ENCODE results near the gene ZNF3. TPM values are rescaled to one million over a fixed set of nuclear protein-coding genes. Genes with fewer than 3 reads are reported as not detected.
A peak's percentile ranks its signal among the peaks of the same experiment; 100 is the strongest.

The ZNF3 gene
- total RNA-seq, 4 donors from 2014 or later, result 37.4 to 42.7 (median 41.0) TPM

GRCh38 chr7:100057006-100057405 lies 24.5 kb downstream of the ZNF3 start:
- intact Hi-C loops (cut with DNase I; ENCODE audit: low total_unique reads), result no loop called here

GRCh38 chr7:100053215-100053614 lies 28.3 kb downstream of the ZNF3 start:
- DNase-seq, result peak; percentile 46
- TF ChIP-seq, protein P1, sequence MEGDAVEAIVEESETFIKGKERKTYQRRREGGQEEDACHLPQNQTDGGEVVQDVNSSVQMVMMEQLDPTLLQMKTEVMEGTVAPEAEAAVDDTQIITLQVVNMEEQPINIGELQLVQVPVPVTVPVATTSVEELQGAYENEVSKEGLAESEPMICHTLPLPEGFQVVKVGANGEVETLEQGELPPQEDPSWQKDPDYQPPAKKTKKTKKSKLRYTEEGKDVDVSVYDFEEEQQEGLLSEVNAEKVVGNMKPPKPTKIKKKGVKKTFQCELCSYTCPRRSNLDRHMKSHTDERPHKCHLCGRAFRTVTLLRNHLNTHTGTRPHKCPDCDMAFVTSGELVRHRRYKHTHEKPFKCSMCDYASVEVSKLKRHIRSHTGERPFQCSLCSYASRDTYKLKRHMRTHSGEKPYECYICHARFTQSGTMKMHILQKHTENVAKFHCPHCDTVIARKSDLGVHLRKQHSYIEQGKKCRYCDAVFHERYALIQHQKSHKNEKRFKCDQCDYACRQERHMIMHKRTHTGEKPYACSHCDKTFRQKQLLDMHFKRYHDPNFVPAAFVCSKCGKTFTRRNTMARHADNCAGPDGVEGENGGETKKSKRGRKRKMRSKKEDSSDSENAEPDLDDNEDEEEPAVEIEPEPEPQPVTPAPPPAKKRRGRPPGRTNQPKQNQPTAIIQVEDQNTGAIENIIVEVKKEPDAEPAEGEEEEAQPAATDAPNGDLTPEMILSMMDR (IDR thresholded peaks at IDR 0.05), result peak in 4 of 5 experiments; percentile 20 to 73 (median 44)
- TF ChIP-seq POLR2AphosphoS5 (IDR thresholded peaks at IDR 0.05), result no peak
- H3K9me3 ChIP-seq, result no peaks in the 10 kb centered on the region
- no peak overlapping the region for H3K4me3 ChIP-seq
- H3K27ac ChIP-seq, result peak overlapping the region in 1 of 4 donors; percentile 13
- intact Hi-C loops (cut with DNase I; ENCODE audit: low total_unique reads) (no loop called here), in situ Hi-C loops (cut with MboI; ENCODE audit: low pct_ligation_motif_present in 1 of 4, low pct_unique_long_range_greater_than_20kb in 1 of 4, low sequenced_read_pairs in 3 of 4) (loop anchor here in 3 of 4 donors (10.0 to 25.0 kb wide), 2 partner anchors 58 to 141 kb away; partner anchors contain the start of gene TRIM4 (in 3 of the 3))
- peaks cover 0 to 14% (median 7%) of the 10 kb centered on the region in 4 donors for H3K36me3 ChIP-seq
- H3K4me1 ChIP-seq, result peaks cover 7 to 32% (median 15%) of the 10 kb centered on the region in 4 donors
- no peaks in the 10 kb centered on the region for H3K27me3 ChIP-seq
- WGBS, 2 donors (ENCODE audit: low coverage in 1 of 2), result 30 to 50% methylated on average over 2 to 3 of the region's 3 CpGs

More at GRCh38 chr7:100057006-100057405, 24.5 kb downstream of the ZNF3 start:
- H3K9me3 ChIP-seq, result no peaks in the 10 kb centered on the region
- 96% methylated on average over 10 of the region's 10 CpGs; no CpG with 5 or more reads in 1 of the 2 donors for WGBS, 2 donors (ENCODE audit: low coverage in 1 of 2)
- H3K4me1 ChIP-seq, result peaks cover 0 to 14% (median 0%) of the 10 kb centered on the region in 4 donors
- H3K27ac ChIP-seq, result no peak overlapping the region
- H3K27me3 ChIP-seq, result no peaks in the 10 kb centered on the region
- peaks cover 0 to 22% (median 7%) of the 10 kb centered on the region in 4 donors for H3K36me3 ChIP-seq
- in situ Hi-C loops (cut with MboI; ENCODE audit: low pct_ligation_motif_present in 1 of 4, low pct_unique_long_range_greater_than_20kb in 1 of 4, low sequenced_read_pairs in 3 of 4), result loop anchor here in 3 of 4 donors (10.0 to 25.0 kb wide), 2 partner anchors 62 to 145 kb away; partner anchors contain the start of gene TRIM4 (in 3 of the 3)
- no peak overlapping the region for H3K4me3 ChIP-seq
- TF ChIP-seq, protein P1 (IDR thresholded peaks at IDR 0.05), result no peak
- TF ChIP-seq POLR2AphosphoS5 (IDR thresholded peaks at IDR 0.05), result no peak
- TF ChIP-seq POLR2A (IDR thresholded peaks at IDR 0.05), result no peak
- TF ChIP-seq EP300 (IDR thresholded peaks at IDR 0.05; ENCODE audit: low read depth), result no peak
- no peak for DNase-seq

- no peak for DNase-seq
- in situ Hi-C loops (cut with MboI; ENCODE audit: low pct_ligation_motif_present in 1 of 4, low pct_unique_long_range_greater_than_20kb in 1 of 4, low sequenced_read_pairs in 3 of 4), result loop anchor here in 3 of 4 donors (10.0 to 25.0 kb wide), 2 partner anchors 57 to 139 kb away; partner anchors contain the start of gene TRIM4 (in 3 of the 3)
- Histone ChIP-seq H3K4me1 (peaks cover 7 to 32% (median 15%) of the 10 kb centered on the region in 4 donors), H3K9me3 (no peaks in the 10 kb centered on the region), H3K27ac (no peak overlapping the region), H3K27me3 (no peaks in the 10 kb centered on the region), H3K36me3 (no peaks in the 10 kb centered on the region), H3K4me3 (no peak overlapping the region)
- TF ChIP-seq POLR2AphosphoS5 (IDR thresholded peaks at IDR 0.05) (no peak), POLR2A (IDR thresholded peaks at IDR 0.05) (no peak), EP300 (IDR thresholded peaks at IDR 0.05; ENCODE audit: low read depth) (no peak)
- TF ChIP-seq, protein P1 (IDR thresholded peaks at IDR 0.05), result no peak
- 89 to 95% methylated on average over 2 to 3 of the region's 3 CpGs for WGBS, 2 donors (ENCODE audit: low coverage in 1 of 2)
- intact Hi-C loops (cut with DNase I; ENCODE audit: low total_unique reads), result no loop called here
These were observed 29.9 kb downstream of the ZNF3 start for GRCh38 chr7:100051611-100052010.

GRCh38 chr7:100049441-100050291 lies 31.9 kb downstream of the ZNF3 start, which contains the start of gene ZSCAN21:
Gene ZSCAN21 (plus strand): TSS chr7:100049774. CDS start chr7:100057007, 7,233 bp downstream.
- H3K27ac ChIP-seq, result peak within 1 kb of the TSS; percentile 91 to 97 (median 96)
- H3K27me3 ChIP-seq, result no peaks in the 10 kb centered on the region
- no peaks in the 10 kb centered on the region for H3K36me3 ChIP-seq
- H3K4me1 ChIP-seq, result peaks cover 7 to 32% (median 15%) of the 10 kb centered on the region in 4 donors
- intact Hi-C loops (cut with DNase I; ENCODE audit: low total_unique reads) (no loop called here), in situ Hi-C loops (cut with MboI; ENCODE audit: low pct_ligation_motif_present in 1 of 4, low pct_unique_long_range_greater_than_20kb in 1 of 4, low sequenced_read_pairs in 3 of 4) (loop anchor here in 3 of 4 donors (10.0 to 25.0 kb wide), 2 partner anchors 55 to 137 kb away; partner anchors contain the start of gene TRIM4 (in 3 of the 3))
- no peaks in the 10 kb centered on the region for H3K9me3 ChIP-seq
- H3K4me3 ChIP-seq, result peak within 1 kb of the TSS; percentile 71 to 86 (median 81)
- TF ChIP-seq POLR2AphosphoS5 (IDR thresholded peaks at IDR 0.05) (peak; percentile 76 to 92 (median 91)), POLR2A (IDR thresholded peaks at IDR 0.05) (peak; percentile 80), EP300 (IDR thresholded peaks at IDR 0.05; ENCODE audit: low read depth) (no peak)
- TF ChIP-seq, protein P1 (IDR thresholded peaks at IDR 0.05), result peak in 2 of 5 experiments; percentile 16 to 22
- 0 to 1% methylated on average over 10 to 42 of the region's 47 CpGs for WGBS, 2 donors (ENCODE audit: low coverage in 1 of 2)
- DNase-seq, result peak; percentile 87

Measured in transverse colon (tissue), 4 donors.